Right atrium auricular region (tissue), 2 donors: Measurements from ENCODE around the gene CEACAM8. TPM values are rescaled to one million over a fixed set of nuclear protein-coding genes. Genes with fewer than 3 reads are reported as not detected.
"Not testable (repeated sequence)": the region's sequence is repeated elsewhere in the genome, so short reads cannot be mapped to it uniquely, and the experiment has no call there.

Experiments
- DNase-seq: peaks from one replicate; pipeline ENCODE4 v3.0.0-alpha.2; 2019; ENCODE audit warnings: low spot score
- H3K27ac ChIP-seq, 2 donors: fragments of 200-600 bp; sonication (generic); 1 replicate in 1 of 2; 2 replicates in 1 of 2; pipeline ENCODE4 v1.5.1; 2016 to 2019
- H3K27me3 ChIP-seq, 2 donors: fragments of 200-600 bp; sonication (generic); one replicate each; pipeline versions ENCODE4 v1.5.1 to v1.6.0; 2017 to 2019
- H3K36me3 ChIP-seq: fragments of 200-600 bp; sonication (generic); one replicate; pipeline ENCODE4 v1.5.1; 2016
- H3K4me1 ChIP-seq, 2 donors: fragments of 200-600 bp; sonication (generic); one replicate each; pipeline versions ENCODE4 v1.5.1 to v1.6.0; 2017 to 2019
- H3K4me3 ChIP-seq, 2 donors: fragments of 200-600 bp; sonication (generic); 1 replicate in 1 of 2; 2 replicates in 1 of 2; pipeline ENCODE4 v1.5.1; 2017 to 2019; ENCODE audit warnings: mild to moderate bottlenecking in 1 of 2, moderate library complexity in 1 of 2
- H3K9me3 ChIP-seq, 2 donors: fragments of 200-600 bp; sonication (generic); one replicate each; pipeline ENCODE4 v1.5.1; 2019
- total RNA-seq, 2 donors: library from RNA; depleted of rRNA; stranded (reverse); fragments of >200 nt; gene quantifications; one replicate each; pipeline ENCODE4 v1.1.0, GENCODE V29; 2016
- TF ChIP-seq, protein P1 (sequence below), 2 donors: fragments of 200-600 bp; sonication (generic); IDR thresholded peaks; one replicate each; pipeline ENCODE4 v1.5.1; 2019; ENCODE audit warnings: antibody characterized with exemption in 2 of 2

Gene CEACAM8
- total RNA-seq, 2 donors from 2014 or later = not detected

DNA sequence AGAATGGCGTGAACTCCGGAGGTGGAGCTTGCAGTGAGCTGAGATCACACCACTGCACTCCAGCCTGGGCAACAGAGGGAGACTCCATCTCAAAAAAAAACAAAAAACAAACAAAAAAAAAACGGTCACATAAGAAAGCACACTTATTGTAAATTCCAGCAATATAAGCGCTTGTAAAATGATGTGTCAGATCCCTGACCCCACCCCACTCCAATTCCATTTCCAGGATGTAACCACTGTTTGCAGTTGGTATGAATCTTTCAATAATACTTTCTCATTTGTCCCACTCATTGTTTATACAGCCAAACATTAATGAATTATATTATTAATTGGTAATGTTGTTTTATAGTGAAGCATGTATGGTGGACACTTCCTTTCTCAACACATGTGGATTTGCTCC, 50.6 kb downstream of the CEACAM8 start:
- H3K4me1 ChIP-seq = no peaks in the 10 kb centered on the region
- no peak overlapping the region for H3K27ac ChIP-seq
- no peaks in the 10 kb centered on the region for H3K36me3 ChIP-seq
- TF ChIP-seq, protein P1, sequence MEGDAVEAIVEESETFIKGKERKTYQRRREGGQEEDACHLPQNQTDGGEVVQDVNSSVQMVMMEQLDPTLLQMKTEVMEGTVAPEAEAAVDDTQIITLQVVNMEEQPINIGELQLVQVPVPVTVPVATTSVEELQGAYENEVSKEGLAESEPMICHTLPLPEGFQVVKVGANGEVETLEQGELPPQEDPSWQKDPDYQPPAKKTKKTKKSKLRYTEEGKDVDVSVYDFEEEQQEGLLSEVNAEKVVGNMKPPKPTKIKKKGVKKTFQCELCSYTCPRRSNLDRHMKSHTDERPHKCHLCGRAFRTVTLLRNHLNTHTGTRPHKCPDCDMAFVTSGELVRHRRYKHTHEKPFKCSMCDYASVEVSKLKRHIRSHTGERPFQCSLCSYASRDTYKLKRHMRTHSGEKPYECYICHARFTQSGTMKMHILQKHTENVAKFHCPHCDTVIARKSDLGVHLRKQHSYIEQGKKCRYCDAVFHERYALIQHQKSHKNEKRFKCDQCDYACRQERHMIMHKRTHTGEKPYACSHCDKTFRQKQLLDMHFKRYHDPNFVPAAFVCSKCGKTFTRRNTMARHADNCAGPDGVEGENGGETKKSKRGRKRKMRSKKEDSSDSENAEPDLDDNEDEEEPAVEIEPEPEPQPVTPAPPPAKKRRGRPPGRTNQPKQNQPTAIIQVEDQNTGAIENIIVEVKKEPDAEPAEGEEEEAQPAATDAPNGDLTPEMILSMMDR (IDR thresholded peaks at IDR 0.05) = no peak
- H3K4me3 ChIP-seq = no peak overlapping the region
- H3K9me3 ChIP-seq = no peaks in the 10 kb centered on the region
- DNase-seq = no peak
- no peaks in the 10 kb centered on the region for H3K27me3 ChIP-seq

DNA sequence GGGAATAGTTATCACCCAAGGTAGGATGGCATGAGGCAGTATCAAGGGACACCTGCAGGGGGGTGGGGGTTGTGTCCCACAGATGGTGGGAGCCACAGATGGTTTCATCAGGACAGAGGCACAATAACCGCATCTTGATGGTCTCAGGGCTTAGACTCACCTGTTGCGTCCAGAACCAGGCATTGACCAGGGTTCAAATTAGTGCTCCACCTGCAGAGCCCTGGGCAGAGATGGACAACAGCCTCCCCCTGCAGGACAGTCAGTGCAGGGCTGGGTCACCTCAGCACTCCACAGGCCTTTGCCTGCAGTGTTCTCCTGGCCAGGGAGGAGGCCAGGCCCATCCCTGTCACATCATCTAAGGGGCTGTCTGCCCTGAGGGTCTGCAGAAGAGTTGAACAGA, 51.9 kb downstream of the CEACAM8 start:
- Histone ChIP-seq H3K4me3 (no peak overlapping the region), H3K27ac (no peak overlapping the region), H3K9me3 (no peaks in the 10 kb centered on the region), H3K4me1 (no peaks in the 10 kb centered on the region), H3K27me3 (no peaks in the 10 kb centered on the region), H3K36me3 (no peaks in the 10 kb centered on the region)
- no peak for DNase-seq
- TF ChIP-seq, protein P1 (IDR thresholded peaks at IDR 0.05) = no peak

- H3K9me3 ChIP-seq = no peaks in the 10 kb centered on the region
- TF ChIP-seq, protein P1 (IDR thresholded peaks at IDR 0.05) = no peak
- no peak overlapping the region for H3K4me3 ChIP-seq
- no peaks in the 10 kb centered on the region for H3K4me1 ChIP-seq
- H3K27ac ChIP-seq = no peak overlapping the region
- no peak for DNase-seq
- no peaks in the 10 kb centered on the region for H3K27me3 ChIP-seq
- no peaks in the 10 kb centered on the region for H3K36me3 ChIP-seq
These were observed 54.6 kb downstream of the CEACAM8 start for GRCh38 chr19:42540071-42540553.

GRCh38 chr19:42538841-42539709, 55.6 kb downstream of the CEACAM8 start:
- Histone ChIP-seq H3K27me3 (no peaks in the 10 kb centered on the region), H3K9me3 (no peaks in the 10 kb centered on the region), H3K36me3 (no peaks in the 10 kb centered on the region), H3K27ac (no peak overlapping the region), H3K4me1 (no peaks in the 10 kb centered on the region), H3K4me3 (no peak overlapping the region)
- TF ChIP-seq, protein P1 (IDR thresholded peaks at IDR 0.05) = no peak
- no peak for DNase-seq

GRCh38 chr19:42535276-42535675, 59.4 kb downstream of the CEACAM8 start:
- not testable (repeated sequence) for H3K4me1 ChIP-seq, DNase-seq, H3K9me3 ChIP-seq, H3K27me3 ChIP-seq, H3K36me3 ChIP-seq, H3K27ac ChIP-seq, H3K4me3 ChIP-seq

- DNase-seq = no peak
- TF ChIP-seq, protein P1 (IDR thresholded peaks at IDR 0.05) = no peak
- Histone ChIP-seq H3K9me3 (no peaks in the 10 kb centered on the region), H3K4me3 (no peak overlapping the region), H3K27me3 (no peaks in the 10 kb centered on the region), H3K4me1 (no peaks in the 10 kb centered on the region), H3K27ac (no peak overlapping the region), H3K36me3 (no peaks in the 10 kb centered on the region)
These were observed 60.3 kb downstream of the CEACAM8 start for GRCh38 chr19:42534391-42534790.
